Daoy (cell line): ENCODE measurements around the gene HLA-DPA1. TPM values are rescaled to one million over a fixed set of nuclear protein-coding genes. Genes with fewer than 3 reads are reported as not detected.

Experiments
- DNase-seq: peaks from one replicate; pipeline ENCODE4 v3.0.0-alpha.2; 2015; ENCODE audit warnings: low read depth
- total RNA-seq: library from RNA; depleted of rRNA; stranded (reverse); fragments of >200 nt; shearing (Covaris generic); gene quantifications from 2 replicates; pipeline ENCODE4 v1.2.3, GENCODE V29; 2014; rRNA removed

The HLA-DPA1 gene
- total RNA-seq, 1 experiment from 2014 or later = 4.2 TPM

DNA sequence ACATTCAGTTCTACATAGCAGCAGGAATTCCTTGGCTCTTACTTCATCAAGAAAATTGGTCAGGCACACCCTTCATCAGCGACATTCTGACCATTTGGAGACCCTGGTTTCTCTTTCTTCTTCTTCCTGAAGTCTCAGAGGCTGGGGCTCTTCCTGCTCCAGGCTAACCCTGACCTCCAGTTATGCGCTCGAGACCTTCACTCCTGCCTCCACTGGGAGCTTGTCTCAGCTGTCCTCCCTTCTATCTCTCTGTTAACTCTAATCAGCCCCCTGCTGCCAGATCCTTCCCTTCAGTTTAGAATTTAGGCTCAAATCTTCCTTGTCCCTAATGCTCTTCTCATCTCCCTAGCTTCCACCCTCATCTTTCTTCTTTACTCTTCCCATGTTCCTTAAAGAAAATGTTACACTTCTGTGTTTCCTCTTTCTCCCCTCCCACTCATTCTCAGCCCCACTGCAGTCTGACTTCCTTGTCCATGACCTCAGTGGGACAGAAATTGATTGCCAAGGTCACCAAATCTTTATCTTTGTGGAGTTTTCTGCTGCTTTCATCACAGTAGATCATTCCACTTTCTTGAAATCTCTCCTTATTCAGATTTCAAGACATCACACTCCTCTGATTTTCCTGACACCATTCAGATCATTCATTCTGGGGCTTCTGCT, 55.6 kb downstream of the HLA-DPA1 start:
- no peak for DNase-seq

DNA sequence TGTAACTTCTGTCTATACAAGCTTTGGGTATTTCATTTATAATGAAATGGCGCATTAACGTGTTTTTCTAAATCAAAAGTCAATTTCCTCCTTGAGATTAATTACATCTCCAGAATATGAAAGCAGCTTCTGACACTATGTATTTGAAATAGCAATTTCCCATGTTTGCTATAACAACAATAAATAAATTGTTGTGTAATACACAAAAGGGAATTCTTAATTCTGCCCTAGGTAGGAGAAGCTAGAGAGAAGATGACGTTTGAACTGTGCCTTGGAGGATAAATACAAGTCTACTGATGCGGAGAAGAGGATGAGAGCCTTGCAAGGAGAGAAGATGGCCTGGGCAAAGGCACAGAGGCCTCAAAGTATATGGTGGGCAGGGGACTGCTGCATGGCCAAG, 56.4 kb downstream of the HLA-DPA1 start:
- no peak for DNase-seq

DNA sequence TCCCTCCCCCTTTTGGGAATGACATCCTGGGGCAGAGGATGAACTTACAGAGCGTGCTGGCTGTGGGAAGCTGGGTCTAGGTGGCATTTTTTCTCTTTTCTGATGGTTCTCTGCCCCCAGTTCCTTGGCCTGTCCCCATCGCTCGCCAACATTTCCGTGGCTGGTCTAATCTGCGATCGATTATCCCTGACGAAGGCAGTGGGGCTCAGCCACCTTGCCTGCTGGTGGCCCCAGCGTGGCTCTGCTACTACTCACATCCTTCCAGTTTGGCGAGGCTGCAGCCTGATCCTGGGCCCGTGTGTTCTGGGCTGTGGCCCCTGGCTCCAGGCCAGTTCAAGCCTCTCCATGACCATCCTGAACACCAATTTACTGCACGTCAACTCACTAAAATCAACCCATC, 57.7 kb downstream of the HLA-DPA1 start:
- no peak for DNase-seq

DNA sequence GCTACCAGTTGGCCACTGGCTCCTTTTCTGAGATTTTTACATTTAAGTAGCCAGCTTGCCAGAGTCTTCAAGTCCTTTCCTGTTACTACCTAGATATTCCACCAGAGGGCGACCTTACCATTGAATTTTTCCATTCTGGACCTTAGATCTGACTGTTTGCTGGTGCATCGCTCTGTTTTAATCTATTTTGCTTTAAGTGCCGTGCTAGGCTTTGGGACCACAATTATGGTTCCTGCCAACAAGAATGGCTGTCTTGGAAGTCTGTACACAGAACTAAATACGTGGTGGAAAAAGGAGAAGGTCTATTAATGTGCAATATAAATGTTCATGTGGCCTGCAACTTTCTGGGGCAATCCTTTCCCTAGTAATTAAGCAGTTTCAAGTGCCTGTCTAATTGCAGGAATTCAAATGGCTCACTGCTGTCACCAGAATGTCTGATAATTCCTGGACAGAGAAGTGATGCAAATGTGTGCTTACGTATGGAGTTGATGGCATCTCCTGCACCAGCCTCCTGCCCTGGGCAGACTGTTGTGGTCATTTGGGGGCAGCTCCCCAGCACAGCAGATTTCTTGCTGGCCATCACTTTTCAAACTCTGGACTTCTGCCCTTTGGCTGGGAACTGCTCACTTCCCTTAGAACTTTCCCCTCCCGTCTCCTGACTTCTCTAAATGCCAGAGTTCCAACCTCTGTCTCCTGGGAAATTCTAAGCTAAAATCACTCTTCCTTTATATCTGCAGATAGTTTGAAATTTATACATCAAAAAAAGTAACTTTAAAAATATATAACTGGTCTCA, 58.4 kb downstream of the HLA-DPA1 start:
- peak; percentile 68 for DNase-seq

Other genes starting within 250 kb of the HLA-DPA1 start
- 41.9 and 183 TPM in 2 replicates for gene TAP2, start 234.9 kb downstream of the HLA-DPA1 start, total RNA-seq
- gene PSMB8, start 229.6 kb downstream of the HLA-DPA1 start, total RNA-seq = 108 and 133 TPM in 2 replicates
- 74.7 and 78.8 TPM in 2 replicates for gene TAP1, start 219.9 kb downstream of the HLA-DPA1 start, total RNA-seq
- 76.5 and 99.3 TPM in 2 replicates for gene PSMB9, start 219.5 kb downstream of the HLA-DPA1 start, total RNA-seq
- 0.23 and 3.2 TPM in 2 replicates for gene HLA-DMB, start 132.6 kb downstream of the HLA-DPA1 start, total RNA-seq
- gene HLA-DMA, start 120.6 kb downstream of the HLA-DPA1 start, total RNA-seq = 0.11 and 1.8 TPM in 2 replicates
- 108 and 128 TPM in 2 replicates for gene BRD2, start 105.1 kb downstream of the HLA-DPA1 start, total RNA-seq
- gene HLA-DOA, start 64.1 kb downstream of the HLA-DPA1 start, total RNA-seq = 1.9 TPM in 1 of 2 replicates, not detected in the other
- 25.4 and 34.6 TPM in 2 replicates for gene HLA-DPB1, start 2.3 kb upstream of the HLA-DPA1 start, total RNA-seq
- gene COL11A2, start 118.8 kb upstream of the HLA-DPA1 start, total RNA-seq = 1.6 and 5.5 TPM in 2 replicates
- gene RXRB, start 127.0 kb upstream of the HLA-DPA1 start, total RNA-seq = 21.4 and 27.3 TPM in 2 replicates
- 104 and 121 TPM in 2 replicates for gene SLC39A7, start 127.2 kb upstream of the HLA-DPA1 start, total RNA-seq
- 3.3 and 8.2 TPM in 2 replicates for gene HSD17B8, start 131.0 kb upstream of the HLA-DPA1 start, total RNA-seq
- 43.4 and 44.9 TPM in 2 replicates for gene RING1, start 134.9 kb upstream of the HLA-DPA1 start, total RNA-seq
- gene VPS52, start 198.2 kb upstream of the HLA-DPA1 start, total RNA-seq = 33.4 and 37.4 TPM in 2 replicates
- gene RPS18, start 198.4 kb upstream of the HLA-DPA1 start, total RNA-seq = 5,669 and 7,419 TPM in 2 replicates
- 0.40 and 1.9 TPM in 2 replicates for gene B3GALT4, start 203.5 kb upstream of the HLA-DPA1 start, total RNA-seq
- 286 and 362 TPM in 2 replicates for gene WDR46, start 215.6 kb upstream of the HLA-DPA1 start, total RNA-seq
- 126 and 182 TPM in 2 replicates for gene PFDN6, start 216.0 kb upstream of the HLA-DPA1 start, total RNA-seq
- 16.7 and 19.2 TPM in 2 replicates for gene RGL2, start 225.3 kb upstream of the HLA-DPA1 start, total RNA-seq
- gene TAPBP, start 240.4 kb upstream of the HLA-DPA1 start, total RNA-seq = 63.6 and 71.1 TPM in 2 replicates
- 4.9 and 11.2 TPM in 2 replicates for gene ZBTB22, start 244.1 kb upstream of the HLA-DPA1 start, total RNA-seq
- 77.0 and 83.4 TPM in 2 replicates for gene DAXX, start 249.3 kb upstream of the HLA-DPA1 start, total RNA-seq